ENCODE results near the gene NFATC4.
"Not testable (repeated sequence)": the region's sequence is repeated elsewhere in the genome, so short reads cannot be mapped to it uniquely, and the experiment has no call there.

The NFATC4 gene

DNA sequence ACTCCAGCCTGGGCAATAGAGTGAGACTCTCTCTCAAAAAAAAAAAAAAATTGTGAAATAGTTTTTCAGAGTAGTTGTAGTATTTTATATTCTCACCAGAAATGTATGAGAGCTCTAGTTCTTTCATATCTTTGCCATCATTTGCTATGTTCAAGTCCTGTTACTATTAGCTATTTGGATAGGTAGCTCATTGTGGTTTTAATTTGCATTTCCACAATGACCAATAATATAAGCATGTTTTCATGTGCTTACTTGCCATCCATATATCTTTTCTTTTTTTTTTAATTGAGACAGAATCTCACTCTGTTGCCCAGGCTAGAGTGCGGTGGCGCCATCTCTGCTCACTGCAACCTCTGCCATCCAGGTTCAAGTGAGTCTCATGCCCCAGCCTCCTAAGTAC is 19.8 kb upstream of the NFATC4 start:
- Histone ChIP-seq H3K4me3 (no peak overlapping the region), H3K27ac (no peak overlapping the region), H3K9ac (ENCODE audit: insufficient read length) (no peak overlapping the region), H3K36me3 (ENCODE audit: insufficient read depth, low read length) (no peaks in the 10 kb centered on the region), H3K9me3 (ENCODE audit: low read depth, low read length) (no peaks in the 10 kb centered on the region)
- TF ChIP-seq EZH2 (IDR thresholded peaks at IDR 0.05), result no peak
- no peak for TF ChIP-seq POLR2AphosphoS5 (IDR thresholded peaks at IDR 0.05; ENCODE audit: borderline replicate concordance, low read depth, low read length)
- no peak for TF ChIP-seq FOXP2 (optimal IDR thresholded peaks at IDR 0.05; ENCODE audit: control extremely low read depth, extremely low read length, insufficient read depth)
- no peak for DNase-seq (ENCODE audit: low read depth, low spot score)

DNA sequence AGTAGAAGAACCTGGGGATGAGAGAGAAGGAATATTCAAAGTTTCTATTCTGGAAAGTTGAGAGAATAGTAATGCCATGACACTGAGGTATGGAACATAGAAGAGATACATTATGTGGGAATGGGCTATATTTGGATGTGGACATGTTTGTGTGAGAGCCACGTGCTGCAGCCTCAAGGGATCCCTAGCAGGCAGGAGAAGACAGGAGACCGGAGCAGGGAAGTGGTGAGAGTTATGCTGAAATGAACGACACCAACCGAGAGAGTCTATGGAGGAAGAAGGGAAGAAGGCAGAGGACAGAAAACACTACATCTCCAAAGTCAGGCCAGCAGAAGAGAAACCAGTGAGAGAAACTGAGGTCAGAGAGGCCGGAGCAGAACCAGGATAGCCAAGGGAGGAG is 18.2 kb upstream of the NFATC4 start:
- Histone ChIP-seq H3K36me3 (ENCODE audit: insufficient read depth, low read length) (no peaks in the 10 kb centered on the region), H3K4me3 (no peak overlapping the region), H3K9me3 (ENCODE audit: low read depth, low read length) (no peaks in the 10 kb centered on the region), H3K9ac (ENCODE audit: insufficient read length) (no peak overlapping the region), H3K27ac (no peak overlapping the region)
- DNase-seq (ENCODE audit: low read depth, low spot score), result no peak
- TF ChIP-seq POLR2AphosphoS5 (IDR thresholded peaks at IDR 0.05; ENCODE audit: borderline replicate concordance, low read depth, low read length) (no peak), FOXP2 (optimal IDR thresholded peaks at IDR 0.05; ENCODE audit: control extremely low read depth, extremely low read length, insufficient read depth) (no peak), EZH2 (IDR thresholded peaks at IDR 0.05) (no peak)

DNA sequence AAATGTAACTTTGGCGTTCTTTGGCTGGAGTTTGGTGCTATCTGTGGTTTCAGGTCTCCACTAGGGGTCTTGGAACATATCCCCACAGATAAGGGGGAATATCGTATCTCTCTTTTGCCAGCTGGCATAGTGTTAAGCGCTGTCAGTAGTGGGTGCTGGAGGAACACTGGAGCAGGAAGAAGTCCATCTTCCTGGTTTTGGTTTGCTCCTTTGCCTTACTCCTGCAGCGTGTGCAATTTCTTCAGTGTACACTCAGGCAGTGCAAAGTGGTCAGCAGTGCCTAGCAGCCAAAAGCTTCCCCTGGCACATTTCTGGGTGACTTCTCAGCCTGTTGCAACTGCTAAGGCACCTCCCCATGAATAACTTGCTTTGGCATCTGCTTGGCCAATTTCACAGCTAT is 16.5 kb upstream of the NFATC4 start:
- DNase-seq (ENCODE audit: low read depth, low spot score), result no peak
- Histone ChIP-seq H3K27ac (no peak overlapping the region), H3K36me3 (ENCODE audit: insufficient read depth, low read length) (no peaks in the 10 kb centered on the region), H3K9me3 (ENCODE audit: low read depth, low read length) (no peaks in the 10 kb centered on the region), H3K9ac (ENCODE audit: insufficient read length) (no peak overlapping the region), H3K4me3 (no peak overlapping the region)
- TF ChIP-seq FOXP2 (optimal IDR thresholded peaks at IDR 0.05; ENCODE audit: control extremely low read depth, extremely low read length, insufficient read depth) (no peak), EZH2 (IDR thresholded peaks at IDR 0.05) (no peak), POLR2AphosphoS5 (IDR thresholded peaks at IDR 0.05; ENCODE audit: borderline replicate concordance, low read depth, low read length) (no peak)

DNA sequence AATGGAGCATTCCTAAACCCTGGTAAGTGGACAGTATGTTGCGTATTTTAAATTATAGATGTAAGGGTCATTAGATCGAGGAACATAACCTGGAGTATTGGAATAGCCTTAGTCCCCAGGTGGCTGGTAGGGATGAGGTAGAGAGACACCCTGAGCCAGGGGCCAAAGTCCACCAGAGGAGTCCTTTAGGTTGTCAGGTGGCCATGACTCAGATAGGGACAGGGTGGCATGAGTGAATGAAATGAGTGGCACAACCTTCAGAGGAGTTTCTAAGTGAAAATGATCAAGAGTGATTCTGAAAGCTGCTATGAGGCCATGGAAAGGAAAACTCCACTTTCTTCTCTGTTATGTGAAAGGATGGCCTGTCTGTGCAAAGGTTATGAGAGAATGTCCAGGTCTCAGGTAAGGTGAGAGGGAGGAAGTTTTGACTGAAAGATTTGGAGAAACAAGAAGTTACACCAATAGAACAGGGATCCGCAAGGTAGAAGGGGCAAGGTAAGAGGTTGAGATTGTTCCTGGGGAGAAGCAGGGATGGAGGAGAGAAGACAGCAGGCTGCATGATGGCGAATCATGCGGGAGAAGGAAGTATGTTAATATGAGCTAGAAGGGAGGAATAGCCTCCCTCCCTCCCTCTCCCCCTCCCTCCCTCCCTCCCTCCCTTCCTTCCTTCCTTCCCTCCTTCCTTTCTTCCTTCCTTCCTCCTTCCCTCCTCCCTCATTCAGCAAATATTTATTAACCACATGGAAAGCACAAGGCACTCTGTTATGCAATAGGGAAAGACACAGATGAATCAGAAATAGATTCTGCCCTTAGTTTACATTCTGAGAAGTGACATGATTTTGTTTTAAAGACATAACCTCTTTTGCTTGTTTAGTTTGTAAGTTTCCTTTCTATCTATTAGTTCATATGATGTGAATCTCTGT is 14.2 kb upstream of the NFATC4 start:
- Histone ChIP-seq H3K27ac (peak overlapping the region; percentile 84), H3K9ac (ENCODE audit: insufficient read length) (peak overlapping the region; percentile 55)
- TF ChIP-seq POLR2AphosphoS5 (IDR thresholded peaks at IDR 0.05; ENCODE audit: borderline replicate concordance, low read depth, low read length), result no peak
- TF ChIP-seq EZH2 (IDR thresholded peaks at IDR 0.05), result no peak
- no peak for TF ChIP-seq FOXP2 (optimal IDR thresholded peaks at IDR 0.05; ENCODE audit: control extremely low read depth, extremely low read length, insufficient read depth)

DNA sequence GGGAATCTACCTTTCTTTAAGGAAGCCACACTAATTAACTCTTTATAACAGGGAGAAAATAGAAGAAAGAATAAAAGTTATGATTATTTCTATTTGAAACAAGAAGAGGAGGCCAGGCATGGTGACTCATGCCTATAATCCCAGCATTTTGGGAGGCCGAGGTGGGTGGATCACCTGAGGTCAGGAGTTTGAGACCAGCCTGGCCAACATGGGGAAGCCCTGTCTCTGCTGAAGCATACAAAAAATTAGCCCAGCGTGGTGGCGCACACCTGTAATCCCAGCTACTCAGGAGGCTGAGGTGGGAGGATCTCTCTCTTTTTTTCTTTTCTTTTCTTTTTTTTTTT is 13.5 kb upstream of the NFATC4 start:
- Histone ChIP-seq H3K27ac (peak overlapping the region; percentile 84), H3K9ac (ENCODE audit: insufficient read length) (peak overlapping the region; percentile 55)
- not testable (repeated sequence) for H3K4me3 ChIP-seq; DNase-seq (ENCODE audit: low read depth, low spot score); H3K9me3 ChIP-seq (ENCODE audit: low read depth, low read length); H3K36me3 ChIP-seq (ENCODE audit: insufficient read depth, low read length)

More for the DNA sequence above, 14.2 kb upstream of the NFATC4 start:
- Histone ChIP-seq H3K4me3 (no peak overlapping the region), H3K36me3 (ENCODE audit: insufficient read depth, low read length) (no peaks in the 10 kb centered on the region), H3K9me3 (ENCODE audit: low read depth, low read length) (no peaks in the 10 kb centered on the region)
- peak; percentile 30 for DNase-seq (ENCODE audit: low read depth, low spot score)

DNA sequence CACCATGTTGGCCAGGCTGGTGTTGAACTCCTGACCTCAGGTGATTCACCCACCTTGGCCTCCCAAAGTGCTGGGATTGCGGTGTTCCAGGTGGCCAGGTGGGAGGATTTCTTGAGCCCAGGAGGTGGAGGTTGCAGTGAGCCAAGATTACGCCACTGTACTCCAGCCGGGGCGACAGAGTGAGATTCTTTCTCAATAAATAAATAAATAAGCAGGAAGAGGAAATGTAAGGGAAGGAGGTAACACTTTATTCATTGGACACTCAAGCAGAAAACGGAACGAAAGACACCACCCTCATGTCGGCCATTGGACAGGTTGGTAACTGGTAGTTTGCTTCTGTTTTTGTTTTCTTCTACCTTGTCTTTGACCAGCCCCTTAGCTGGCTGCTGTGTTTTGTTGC is 13.0 kb upstream of the NFATC4 start:
- DNase-seq (ENCODE audit: low read depth, low spot score), result no peak
- no peak overlapping the region for H3K4me3 ChIP-seq
- H3K9ac ChIP-seq (ENCODE audit: insufficient read length), result no peak overlapping the region
- H3K27ac ChIP-seq, result no peak overlapping the region
- no peaks in the 10 kb centered on the region for H3K9me3 ChIP-seq (ENCODE audit: low read depth, low read length)
- no peaks in the 10 kb centered on the region for H3K36me3 ChIP-seq (ENCODE audit: insufficient read depth, low read length)
- TF ChIP-seq POLR2AphosphoS5 (IDR thresholded peaks at IDR 0.05; ENCODE audit: borderline replicate concordance, low read depth, low read length) (no peak), EZH2 (IDR thresholded peaks at IDR 0.05) (no peak), FOXP2 (optimal IDR thresholded peaks at IDR 0.05; ENCODE audit: control extremely low read depth, extremely low read length, insufficient read depth) (no peak)

DNA sequence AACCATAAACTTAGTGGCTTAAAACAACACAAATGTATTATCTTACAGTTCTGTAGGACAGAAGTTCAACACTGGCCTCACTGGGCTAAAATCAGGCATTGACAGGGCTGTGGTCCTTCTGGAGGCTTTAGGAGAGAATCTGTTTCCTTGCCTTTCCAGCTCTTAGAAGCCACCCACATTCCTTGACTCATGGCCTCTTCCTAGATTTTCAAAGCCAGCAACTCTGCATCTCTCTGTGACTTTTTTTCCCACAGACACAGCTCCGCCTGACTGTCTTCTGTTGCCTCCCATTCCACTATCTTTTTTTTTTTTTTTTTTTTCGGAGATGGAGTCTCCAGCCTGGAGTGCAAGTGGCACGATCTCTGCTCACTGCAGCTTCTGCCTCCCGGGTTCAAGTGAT is 11.8 kb upstream of the NFATC4 start:
- no peaks in the 10 kb centered on the region for H3K9me3 ChIP-seq (ENCODE audit: low read depth, low read length)
- H3K36me3 ChIP-seq (ENCODE audit: insufficient read depth, low read length), result no peaks in the 10 kb centered on the region
- no peak overlapping the region for H3K9ac ChIP-seq (ENCODE audit: insufficient read length)
- no peak for DNase-seq (ENCODE audit: low read depth, low spot score)
- no peak overlapping the region for H3K27ac ChIP-seq
- H3K4me3 ChIP-seq, result no peak overlapping the region
- no peak for TF ChIP-seq EZH2 (IDR thresholded peaks at IDR 0.05)
- no peak for TF ChIP-seq FOXP2 (optimal IDR thresholded peaks at IDR 0.05; ENCODE audit: control extremely low read depth, extremely low read length, insufficient read depth)
- no peak for TF ChIP-seq POLR2AphosphoS5 (IDR thresholded peaks at IDR 0.05; ENCODE audit: borderline replicate concordance, low read depth, low read length)

DNA sequence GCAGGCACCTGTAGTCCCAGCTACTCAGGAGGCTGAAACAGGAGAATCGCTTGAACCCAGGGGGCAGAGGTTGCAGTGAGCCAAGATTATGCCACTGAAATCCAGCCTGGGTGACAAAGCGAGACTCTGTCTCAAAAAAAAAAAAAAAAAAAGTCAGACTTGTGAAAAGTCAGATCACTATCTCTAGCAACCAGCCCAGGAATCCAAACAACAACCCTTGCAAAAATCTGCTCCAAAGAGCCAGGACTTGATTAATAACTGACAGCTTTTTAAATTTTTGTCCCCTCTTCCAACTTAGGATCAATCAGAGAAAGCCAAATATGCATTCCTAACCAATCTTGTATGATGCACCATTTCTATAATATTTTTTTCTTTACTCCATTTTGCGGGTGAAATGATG is 7.7 kb upstream of the NFATC4 start:
- no peaks in the 10 kb centered on the region for H3K9me3 ChIP-seq (ENCODE audit: low read depth, low read length)
- H3K27ac ChIP-seq, result no peak overlapping the region
- no peaks in the 10 kb centered on the region for H3K36me3 ChIP-seq (ENCODE audit: insufficient read depth, low read length)
- H3K9ac ChIP-seq (ENCODE audit: insufficient read length), result no peak overlapping the region
- TF ChIP-seq EZH2 (IDR thresholded peaks at IDR 0.05) (no peak), POLR2AphosphoS5 (IDR thresholded peaks at IDR 0.05; ENCODE audit: borderline replicate concordance, low read depth, low read length) (no peak), FOXP2 (optimal IDR thresholded peaks at IDR 0.05; ENCODE audit: control extremely low read depth, extremely low read length, insufficient read depth) (no peak)
- no peak for DNase-seq (ENCODE audit: low read depth, low spot score)
- H3K4me3 ChIP-seq, result no peak overlapping the region

DNA sequence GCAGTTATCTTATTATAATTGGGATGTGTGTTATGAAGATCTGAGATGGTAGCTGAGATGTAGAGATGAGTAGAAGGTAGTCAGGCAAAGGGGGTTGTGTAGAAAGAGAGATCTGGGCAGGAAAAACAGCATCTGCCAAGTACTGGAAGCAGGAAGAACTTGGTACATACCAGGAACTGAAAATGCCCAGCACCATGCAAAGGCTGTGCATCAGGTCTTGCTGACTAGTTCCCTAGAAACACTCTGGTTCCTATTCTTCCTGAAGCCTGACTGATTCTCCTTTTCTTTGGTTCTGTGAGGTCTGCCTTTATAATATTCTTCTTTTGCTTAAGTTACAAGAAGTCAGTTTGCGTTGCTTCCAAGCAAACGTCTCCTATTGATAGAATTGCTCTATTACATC is 6.7 kb upstream of the NFATC4 start:
- Histone ChIP-seq H3K36me3 (ENCODE audit: insufficient read depth, low read length) (no peaks in the 10 kb centered on the region), H3K9ac (ENCODE audit: insufficient read length) (no peak overlapping the region), H3K9me3 (ENCODE audit: low read depth, low read length) (no peaks in the 10 kb centered on the region), H3K4me3 (no peak overlapping the region), H3K27ac (no peak overlapping the region)
- TF ChIP-seq POLR2AphosphoS5 (IDR thresholded peaks at IDR 0.05; ENCODE audit: borderline replicate concordance, low read depth, low read length), result no peak
- TF ChIP-seq EZH2 (IDR thresholded peaks at IDR 0.05), result no peak
- TF ChIP-seq FOXP2 (optimal IDR thresholded peaks at IDR 0.05; ENCODE audit: control extremely low read depth, extremely low read length, insufficient read depth), result no peak
- no peak for DNase-seq (ENCODE audit: low read depth, low spot score)

Data from SK-N-MC (cell line).